GM12872 (cell line): ENCODE measurements around the gene CCNK.

Source experiments
- TF ChIP-seq, protein P1 (sequence below): IDR thresholded peaks from 3 replicates; pipeline ENCODE4 v1.5.1; 2011; ENCODE audit warnings: low read depth, mild to moderate bottlenecking, low read length, moderate library complexity; ENCODE audit not compliant: insufficient read depth

Gene CCNK

DNA sequence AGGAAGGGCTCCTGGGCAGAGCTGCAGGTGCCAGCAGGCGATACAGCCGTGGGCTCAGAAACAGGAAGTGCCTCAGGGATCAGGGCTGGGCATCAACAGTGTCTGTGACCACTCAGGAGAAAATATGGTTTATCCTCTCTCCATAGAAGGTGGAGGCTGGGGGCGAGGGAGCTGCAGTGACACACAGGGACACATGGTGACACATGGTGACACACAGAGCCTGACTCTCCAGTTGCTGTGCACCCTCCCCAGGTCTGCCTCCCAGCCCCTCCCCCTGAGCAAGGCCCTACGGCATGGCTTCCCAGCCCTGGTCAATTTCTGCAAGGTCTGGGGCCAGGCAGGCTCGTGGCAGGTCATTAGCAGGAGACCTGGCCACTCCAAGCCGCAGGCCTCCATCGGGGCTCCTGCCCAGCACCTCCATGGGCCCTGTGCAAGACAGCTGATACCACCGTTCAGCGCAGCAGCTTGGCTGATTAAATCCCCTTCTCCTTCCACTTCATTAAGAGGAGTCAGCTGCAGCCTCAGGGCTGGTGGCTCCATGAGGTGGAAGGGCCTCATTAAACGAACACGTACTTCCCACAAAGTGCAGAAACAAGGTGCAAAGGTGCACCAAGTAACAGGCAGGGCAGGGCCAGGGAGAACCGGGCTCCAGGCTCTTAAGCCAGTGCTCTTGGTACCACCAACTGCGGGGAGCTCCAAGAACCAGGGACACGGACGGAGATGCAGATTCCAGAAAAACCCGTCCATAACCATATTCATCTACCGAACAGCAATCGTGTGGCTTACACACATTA, 60.7 kb downstream of the CCNK start:
- TF ChIP-seq, protein P1, sequence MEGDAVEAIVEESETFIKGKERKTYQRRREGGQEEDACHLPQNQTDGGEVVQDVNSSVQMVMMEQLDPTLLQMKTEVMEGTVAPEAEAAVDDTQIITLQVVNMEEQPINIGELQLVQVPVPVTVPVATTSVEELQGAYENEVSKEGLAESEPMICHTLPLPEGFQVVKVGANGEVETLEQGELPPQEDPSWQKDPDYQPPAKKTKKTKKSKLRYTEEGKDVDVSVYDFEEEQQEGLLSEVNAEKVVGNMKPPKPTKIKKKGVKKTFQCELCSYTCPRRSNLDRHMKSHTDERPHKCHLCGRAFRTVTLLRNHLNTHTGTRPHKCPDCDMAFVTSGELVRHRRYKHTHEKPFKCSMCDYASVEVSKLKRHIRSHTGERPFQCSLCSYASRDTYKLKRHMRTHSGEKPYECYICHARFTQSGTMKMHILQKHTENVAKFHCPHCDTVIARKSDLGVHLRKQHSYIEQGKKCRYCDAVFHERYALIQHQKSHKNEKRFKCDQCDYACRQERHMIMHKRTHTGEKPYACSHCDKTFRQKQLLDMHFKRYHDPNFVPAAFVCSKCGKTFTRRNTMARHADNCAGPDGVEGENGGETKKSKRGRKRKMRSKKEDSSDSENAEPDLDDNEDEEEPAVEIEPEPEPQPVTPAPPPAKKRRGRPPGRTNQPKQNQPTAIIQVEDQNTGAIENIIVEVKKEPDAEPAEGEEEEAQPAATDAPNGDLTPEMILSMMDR: no peak

DNA sequence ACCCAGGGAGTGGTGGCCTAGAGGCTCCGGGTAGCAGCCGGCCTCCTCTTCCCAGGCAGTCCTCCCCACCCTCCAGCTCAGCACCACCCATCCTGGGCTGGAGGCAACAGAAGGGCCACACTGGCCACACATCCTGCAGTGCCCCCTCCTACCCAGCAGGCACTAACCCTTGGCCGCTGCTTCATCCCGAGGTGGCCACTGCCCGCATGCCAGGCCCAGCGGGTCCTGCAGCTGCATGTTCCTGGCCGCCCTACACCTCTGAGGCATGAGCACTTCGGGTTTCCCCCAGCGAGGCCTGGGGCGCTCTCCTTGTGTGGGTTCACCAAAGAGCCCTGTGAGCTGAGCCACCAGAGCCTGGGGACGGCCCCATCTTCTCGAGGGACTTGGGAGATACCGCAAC, 61.4 kb downstream of the CCNK start:
- TF ChIP-seq, protein P1: no peak

DNA sequence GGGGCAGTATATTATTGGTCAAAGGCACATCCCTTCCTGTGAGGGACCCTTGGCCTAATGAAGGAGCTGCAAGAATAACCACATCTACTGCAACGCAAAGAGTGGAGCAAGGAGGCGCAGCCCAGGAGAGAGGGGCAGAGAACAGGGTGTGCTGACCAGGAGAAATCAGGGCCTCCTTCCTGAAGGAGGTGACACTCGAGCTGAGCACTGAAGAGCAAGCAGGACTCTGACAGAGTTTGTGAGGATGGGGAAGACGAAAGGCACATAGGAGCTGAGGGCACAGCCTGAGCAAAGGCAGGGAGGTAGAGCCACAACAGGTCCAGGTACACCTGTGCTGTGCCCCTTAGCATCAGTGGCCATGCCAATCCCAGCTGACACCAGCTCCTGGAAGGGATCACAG, 62.2 kb downstream of the CCNK start:
- TF ChIP-seq, protein P1: no peak

DNA sequence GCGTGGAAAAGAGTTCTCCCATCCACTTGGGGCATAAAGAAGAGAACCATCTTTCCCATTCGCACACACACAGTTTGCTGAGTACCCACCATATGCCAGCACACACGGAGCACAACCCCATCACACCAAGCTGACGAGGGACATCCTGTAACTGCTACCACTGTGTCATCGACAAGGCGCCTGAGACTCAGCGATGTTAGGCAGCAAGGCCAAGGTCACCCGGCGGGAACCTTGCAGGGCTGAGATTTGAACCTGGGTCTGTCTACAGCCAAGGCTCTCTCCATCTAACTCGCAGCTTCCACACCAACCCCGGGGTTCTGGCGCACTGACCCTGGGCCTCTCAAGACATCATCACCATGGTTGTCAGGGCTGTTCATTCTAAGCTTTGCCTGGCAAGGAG, 62.8 kb downstream of the CCNK start:
- TF ChIP-seq, protein P1: no peak

DNA sequence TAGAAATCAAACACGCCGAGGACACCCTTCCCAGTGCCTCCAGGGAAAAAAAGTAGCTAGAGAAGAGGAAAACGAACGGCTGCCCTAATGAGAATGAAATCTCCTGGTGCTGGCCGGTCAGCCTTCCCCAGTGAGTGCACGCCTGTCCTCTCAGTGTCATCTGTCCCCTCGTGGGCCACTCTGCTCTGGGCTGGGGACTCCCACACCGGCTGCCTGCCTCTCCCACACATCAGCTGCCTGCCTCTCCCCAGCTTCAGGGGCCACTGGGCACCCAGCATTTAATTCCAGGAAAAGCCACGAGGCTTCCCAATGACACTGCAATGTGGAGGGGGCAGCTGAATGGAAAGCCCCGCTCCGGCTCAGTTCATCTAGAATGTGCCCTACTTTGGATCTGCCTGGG, 63.8 kb downstream of the CCNK start:
- TF ChIP-seq, protein P1: no peak

DNA sequence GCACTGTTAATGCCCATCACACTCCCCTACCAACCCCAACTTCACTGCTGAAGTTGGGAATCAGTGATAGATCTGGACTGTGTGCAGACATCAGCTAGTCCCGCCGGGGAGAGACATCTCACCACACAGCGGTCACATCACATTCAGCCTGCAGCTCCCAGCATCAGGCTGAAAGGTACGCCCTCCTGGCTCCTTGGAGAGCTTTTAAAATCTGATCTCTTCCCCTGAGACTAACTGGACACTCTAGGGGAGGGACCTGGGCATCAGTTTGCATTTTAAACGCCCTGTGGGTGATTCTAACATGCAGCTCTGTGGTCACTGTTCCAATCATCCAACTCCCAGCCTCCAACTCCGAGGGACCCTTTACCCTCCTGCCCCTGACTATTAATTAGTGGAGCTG, 64.4 kb downstream of the CCNK start:
- TF ChIP-seq, protein P1: no peak

DNA sequence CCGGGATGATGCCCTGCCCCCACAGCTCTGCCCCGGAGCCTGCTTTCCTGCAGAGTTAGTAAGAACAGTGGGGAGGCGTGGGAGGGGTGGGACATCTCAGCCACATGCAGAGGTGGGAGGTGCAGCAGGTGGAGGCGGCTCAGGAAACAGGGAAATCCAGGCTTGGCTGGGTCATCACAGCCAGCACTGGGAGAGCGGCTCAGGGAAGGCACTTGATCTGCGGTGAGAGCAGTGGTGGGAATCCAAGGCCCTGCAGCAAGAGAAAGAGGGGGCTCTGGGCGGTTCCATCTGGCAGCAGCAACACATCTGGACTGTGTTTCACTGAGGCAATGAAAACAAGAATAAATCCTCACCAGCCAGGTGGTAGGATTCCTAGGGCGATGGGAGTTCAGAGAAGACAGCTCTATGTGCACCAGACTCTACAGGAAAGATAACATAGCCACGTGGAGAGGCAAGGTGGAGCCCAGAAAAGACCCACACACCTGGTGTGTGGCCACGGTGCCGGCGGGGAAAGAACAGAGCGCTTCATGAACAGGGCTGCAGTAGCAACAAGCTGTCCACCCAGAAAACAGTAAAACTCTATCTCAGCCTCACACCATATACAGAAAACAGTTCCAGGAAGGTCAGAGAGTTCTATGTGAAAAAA, 65.1 kb downstream of the CCNK start:
- TF ChIP-seq, protein P1: no peak
